Endothelial cell of umbilical vein (primary cell): ENCODE measurements around the gene WIPI1. TPM values are rescaled to one million over a fixed set of nuclear protein-coding genes. Genes with fewer than 3 reads are reported as not detected.

Source experiments
- BruUV-seq: library from RNA; stranded (reverse); fragments of 400-500 nt; replicated peaks from 2 replicates; lab custom pipeline; 2021; lab: Mats Ljungman, UMichigan
- CTCF ChIA-PET: fragments of 300-600, 350-600 bp; sonication (Branson Sonifier 250); formaldehyde crosslinking; loops from one replicate; lab custom pipeline; 2021; ENCODE audit warnings: antibody characterized with exemption, inconsistent platforms; lab: Charles Lee
- POLR2A ChIA-PET: fragments of 300-600, 350-600 bp; sonication (Branson Sonifier 250); formaldehyde crosslinking; loops from one replicate; lab custom pipeline; 2021; ENCODE audit warnings: antibody characterized with exemption, inconsistent platforms; lab: Charles Lee
- DNase-seq: peaks from one replicate; pipeline ENCODE4 v3.0.0-alpha.2; 2011; ENCODE audit warnings: low read depth, low spot score
- FAIRE-seq: peaks from 2 replicates; lab custom pipeline; 2011; peaks lifted over from hg19 to GRCh38; lab: Jason Lieb, UNC
- H2AFZ ChIP-seq: 2 replicates; pipeline ENCODE4 v1.6.0; 2012; ENCODE audit warnings: low read depth, low read length, control low read depth, inconsistent platforms
- H3K27ac ChIP-seq: 2 replicates; pipeline ENCODE4 v1.5.1; 2011; ENCODE audit warnings: low read depth, mild to moderate bottlenecking, control low read depth, low read length, moderate library complexity; ENCODE audit not compliant: insufficient read depth
- H3K27me3 ChIP-seq, 2 experiments: 2 replicates each; pipeline versions ENCODE4 v1.6.0 to v1.6.1; 2011; ENCODE audit warnings: low read length in 2 of 2, mixed read lengths in 1 of 2; ENCODE audit not compliant: control insufficient read depth in 2 of 2, insufficient read depth in 2 of 2
- H3K36me3 ChIP-seq, 2 experiments: 2 replicates in 1 of 2; 3 replicates in 1 of 2; pipeline ENCODE4 v1.5.1; 2011; ENCODE audit warnings: low read length in 2 of 2, mild to moderate bottlenecking in 1 of 2, moderate library complexity in 1 of 2; ENCODE audit not compliant: control insufficient read depth in 2 of 2, insufficient read depth in 2 of 2; ENCODE audit errors: extremely low read depth in 1 of 2
- H3K4me1 ChIP-seq: 3 replicates; pipeline ENCODE4 v1.5.1; 2011; ENCODE audit warnings: mild to moderate bottlenecking, low read length; ENCODE audit not compliant: control insufficient read depth, insufficient read depth; ENCODE audit errors: extremely low read depth
- H3K4me2 ChIP-seq: 2 replicates; pipeline ENCODE4 v1.6.1; 2011; ENCODE audit warnings: low read length, control low read depth, mixed read lengths; ENCODE audit not compliant: insufficient read depth
- H3K4me3 ChIP-seq, 3 experiments: fragments of 200-600 bp in 1 of 3; sonication (generic), shearing (Covaris generic) in 1 of 3; replicated peaks in 1 of 3; 2 replicates each; pipeline ENCODE4 v1.5.1; 2011 to 2016; ENCODE audit warnings: control low read depth in 3 of 3, low read length in 3 of 3, mild to moderate bottlenecking in 2 of 3, inconsistent platforms in 1 of 3, low read depth in 1 of 3, moderate library complexity in 1 of 3; ENCODE audit not compliant: insufficient read depth in 1 of 3
- H3K79me2 ChIP-seq: 2 replicates; pipeline ENCODE4 v1.6.0; 2012; ENCODE audit warnings: low read length, inconsistent platforms; ENCODE audit not compliant: control insufficient read depth, insufficient read depth
- H3K9ac ChIP-seq: replicated peaks from 2 replicates; pipeline ENCODE3; 2011; ENCODE audit warnings: low read length, control low read depth; ENCODE audit not compliant: insufficient read depth; ENCODE audit errors: extremely low read depth
- H3K9me1 ChIP-seq: replicated peaks from 3 replicates; pipeline ENCODE4 v1.6.0; 2011; ENCODE audit warnings: mild to moderate bottlenecking, low read length; ENCODE audit not compliant: control insufficient read depth, insufficient read depth; ENCODE audit errors: extremely low read depth
- H3K9me3 ChIP-seq: replicated peaks from 2 replicates; pipeline ENCODE4 v1.5.1; 2012; ENCODE audit warnings: low read length, inconsistent platforms; ENCODE audit not compliant: control insufficient read depth, insufficient read depth
- H4K20me1 ChIP-seq: replicated peaks from 2 replicates; pipeline ENCODE3; 2011; ENCODE audit warnings: mild to moderate bottlenecking, low read length; ENCODE audit not compliant: control insufficient read depth, insufficient read depth; ENCODE audit errors: extremely low read depth
- EZH2 ChIP-seq: IDR thresholded peaks from 2 replicates; pipeline ENCODE4 v1.6.1; 2012; ENCODE audit warnings: borderline replicate concordance, low read depth, mild to moderate bottlenecking, moderate library complexity, low read length, inconsistent platforms; ENCODE audit not compliant: severe bottlenecking
- FOS ChIP-seq: IDR thresholded peaks from 2 replicates; pipeline ENCODE4 v1.6.1; 2011; ENCODE audit warnings: mild to moderate bottlenecking, low read length, moderate library complexity, borderline replicate concordance; ENCODE audit not compliant: insufficient read depth
- GATA2 ChIP-seq: IDR thresholded peaks from 2 replicates; pipeline ENCODE4 v1.7.0; 2011; ENCODE audit warnings: low read depth, mild to moderate bottlenecking, moderate library complexity, mixed read lengths, low read length; ENCODE audit not compliant: insufficient read length, insufficient read depth
- JUN ChIP-seq: IDR thresholded peaks from 2 replicates; pipeline ENCODE4 v1.6.1; 2011; ENCODE audit warnings: borderline replicate concordance, low read depth; ENCODE audit not compliant: insufficient read length, insufficient read depth
- MYC ChIP-seq: IDR thresholded peaks from one replicate; pipeline ENCODE4 v1.6.1; 2011; ENCODE audit warnings: mild to moderate bottlenecking, low read depth, low read length
- POLR2A ChIP-seq: IDR thresholded peaks from 2 replicates; pipeline ENCODE4 v1.6.1; 2012; ENCODE audit warnings: low read depth, mild to moderate bottlenecking, control low read depth, low read length
- POLR2AphosphoS5 ChIP-seq: IDR thresholded peaks from 2 replicates; pipeline ENCODE4 v1.6.1; 2012; ENCODE audit warnings: low read depth, mild to moderate bottlenecking, control low read depth, low read length, moderate library complexity; ENCODE audit not compliant: insufficient read depth
- dilution Hi-C: fragments of 300-500 bp; cut with MboI; formaldehyde crosslinking; loops from one replicate; pipeline ENCODE4 v1.15.0; 2019; ENCODE audit warnings: low sequenced_read_pairs; ENCODE audit not compliant: extremely low pct_ligation_motif_present
- intact Hi-C: fragments of 100-400 bp; cut with micrococcal nuclease; formaldehyde crosslinking; loops from one replicate; pipeline ENCODE4 v1.10.0; 2022
- polyA plus RNA-seq, 4 experiments: library from polyadenylated mRNA; depleted of rRNA in 3 of 4; stranded (reverse) in 3 of 4; unstranded in 1 of 4; fragments of >200 nt; gene quantifications; 2 replicates each; pipeline versions ENCODE4 v1.2.1 to v1.2.3, GENCODE V29; 2011 to 2012; ENCODE audit warnings: missing spikeins in 1 of 4
- total RNA-seq: library from RNA; stranded (reverse); gene quantifications from 2 replicates; pipeline ENCODE4 v1.2.3, GENCODE V29; 2021
- TF ChIP-seq, protein P1 (sequence below), 2 donors: IDR thresholded peaks; 1 replicate in 1 of 2; 2 replicates in 1 of 2; pipeline ENCODE4 v1.5.1; 2011; ENCODE audit warnings: low read length in 2 of 2, mild to moderate bottlenecking in 2 of 2, moderate library complexity in 2 of 2, control low read depth in 1 of 2, inconsistent platforms in 1 of 2, low read depth in 1 of 2; ENCODE audit not compliant: insufficient read depth in 1 of 2; ENCODE audit errors: extremely low read depth in 1 of 2
- TF ChIP-seq, protein P2 (sequence below): IDR thresholded peaks from 2 replicates; pipeline ENCODE4 v1.6.1; 2011; ENCODE audit not compliant: insufficient read depth, insufficient read length

The WIPI1 gene
- total and polyA plus RNA-seq, 2 donors (not counting 3 experiments of a cell fraction or from before 2014, with no cell fraction given): 49.9 to 70.3 TPM

DNA sequence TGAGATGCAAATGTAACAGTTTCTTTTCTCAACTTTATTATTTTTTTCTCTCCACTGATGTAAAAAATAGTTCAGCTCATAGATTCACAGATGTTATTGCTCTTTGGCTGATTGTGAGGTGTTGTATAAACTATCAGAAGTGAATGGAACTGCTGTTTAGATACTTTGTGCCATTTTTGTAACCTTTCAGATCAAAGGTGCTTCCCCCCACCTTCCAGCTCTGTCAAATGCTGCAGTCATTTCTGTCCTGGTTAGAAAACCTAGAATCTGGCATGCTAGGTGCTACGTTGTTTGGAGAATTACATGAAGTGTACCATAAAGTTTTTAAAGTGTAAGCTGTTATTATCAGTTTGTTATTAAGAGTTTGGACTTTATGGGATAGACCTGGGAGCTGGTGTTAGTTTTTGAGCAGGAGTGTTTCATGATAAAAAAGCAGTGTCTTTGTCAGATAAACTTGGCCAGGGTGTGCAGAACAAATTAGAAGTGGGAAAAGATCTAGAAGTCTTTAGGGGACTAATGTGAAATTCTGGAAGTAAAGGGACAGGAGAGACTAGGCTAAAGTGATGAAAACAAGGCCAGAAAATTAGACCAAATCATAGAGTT lies 1.8 kb upstream of the WIPI1 start:
- dilution Hi-C loops (no loop called here), intact Hi-C loops (loop anchor here (5.0 kb wide), 2 partner anchors 212 to 357 kb away; partner anchors contain the start of gene AMZ2)
- Histone ChIP-seq H3K4me3 (no peak overlapping the region), H3K36me3 (no peaks in the 10 kb centered on the region), H3K79me2 (no peaks in the 10 kb centered on the region), H3K9ac (no peak overlapping the region), H3K4me2 (no peak overlapping the region), H2AFZ (no peak overlapping the region), H3K27ac (no peak overlapping the region), H3K27me3 (no peaks in the 10 kb centered on the region), H3K9me1 (no peaks in the 10 kb centered on the region), H4K20me1 (no peaks in the 10 kb centered on the region), H3K9me3 (no peaks in the 10 kb centered on the region), H3K4me1 (peaks cover 20% of the 10 kb centered on the region)
- FAIRE-seq (no peak), DNase-seq (no peak)
- no peak for TF ChIP-seq FOS
- no peak for TF ChIP-seq MYC
- no peak for TF ChIP-seq POLR2A
- no peak for TF ChIP-seq GATA2
- TF ChIP-seq EZH2: no peak
- no peak for TF ChIP-seq POLR2AphosphoS5
- TF ChIP-seq, protein P1, sequence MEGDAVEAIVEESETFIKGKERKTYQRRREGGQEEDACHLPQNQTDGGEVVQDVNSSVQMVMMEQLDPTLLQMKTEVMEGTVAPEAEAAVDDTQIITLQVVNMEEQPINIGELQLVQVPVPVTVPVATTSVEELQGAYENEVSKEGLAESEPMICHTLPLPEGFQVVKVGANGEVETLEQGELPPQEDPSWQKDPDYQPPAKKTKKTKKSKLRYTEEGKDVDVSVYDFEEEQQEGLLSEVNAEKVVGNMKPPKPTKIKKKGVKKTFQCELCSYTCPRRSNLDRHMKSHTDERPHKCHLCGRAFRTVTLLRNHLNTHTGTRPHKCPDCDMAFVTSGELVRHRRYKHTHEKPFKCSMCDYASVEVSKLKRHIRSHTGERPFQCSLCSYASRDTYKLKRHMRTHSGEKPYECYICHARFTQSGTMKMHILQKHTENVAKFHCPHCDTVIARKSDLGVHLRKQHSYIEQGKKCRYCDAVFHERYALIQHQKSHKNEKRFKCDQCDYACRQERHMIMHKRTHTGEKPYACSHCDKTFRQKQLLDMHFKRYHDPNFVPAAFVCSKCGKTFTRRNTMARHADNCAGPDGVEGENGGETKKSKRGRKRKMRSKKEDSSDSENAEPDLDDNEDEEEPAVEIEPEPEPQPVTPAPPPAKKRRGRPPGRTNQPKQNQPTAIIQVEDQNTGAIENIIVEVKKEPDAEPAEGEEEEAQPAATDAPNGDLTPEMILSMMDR (IDR thresholded peaks at IDR 0.05; ENCODE audit: extremely low read depth in 1 of 2, insufficient read depth in 1 of 2, low read depth in 1 of 2, low read length in 2 of 2): no peak
- TF ChIP-seq JUN: no peak
- TF ChIP-seq, protein P2, sequence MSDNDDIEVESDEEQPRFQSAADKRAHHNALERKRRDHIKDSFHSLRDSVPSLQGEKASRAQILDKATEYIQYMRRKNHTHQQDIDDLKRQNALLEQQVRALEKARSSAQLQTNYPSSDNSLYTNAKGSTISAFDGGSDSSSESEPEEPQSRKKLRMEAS: no peak
- ChIA-PET CTCF (interaction anchor here (1.2 to 8.0 kb wide), 8 partner anchors 9 to 288 kb away, joined by 4 to 35 read pairs (median 11); no protein-coding TSS in a partner anchor), POLR2A (no interaction called here)
- no TSS peak for BruUV-seq
